ENCODE measurements around the gene ATP6V1G2. TPM values are rescaled to one million over a fixed set of nuclear protein-coding genes. Genes with fewer than 3 reads are reported as not detected.

The ATP6V1G2 gene
- total and polyA plus RNA-seq, 2 experiments from 2014 or later: 2.4 to 2.7 TPM

DNA sequence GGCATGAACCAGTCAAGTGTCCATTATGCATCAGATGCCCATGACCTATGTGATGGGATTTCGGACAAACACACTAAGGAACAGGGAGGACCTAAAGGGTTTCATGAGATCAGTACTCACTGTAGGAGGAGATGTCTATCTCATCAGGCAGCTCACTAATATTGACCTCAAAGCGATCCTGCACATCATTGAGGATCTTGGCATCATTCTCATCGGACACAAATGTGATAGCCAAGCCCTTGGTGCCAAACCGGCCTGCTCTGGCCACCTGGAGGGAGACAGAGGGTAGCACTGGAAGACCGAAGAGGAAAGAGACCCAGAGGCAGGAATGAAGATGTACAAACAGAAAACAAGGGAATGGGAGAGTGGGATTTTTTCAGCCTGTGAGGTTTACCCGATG, 15.7 kb downstream of the ATP6V1G2 start:
- H3K4me3 Mint-ChIP-seq: no peak overlapping the region
- H4K20me1 ChIP-seq (replicated peaks; ENCODE audit: insufficient read depth): peaks cover 41% of the 10 kb centered on the region
- TF ChIP-seq JUNB (IDR thresholded peaks at IDR 0.05; ENCODE audit: unreplicated experiment) (no peak), ZNF462 (CRISPR knock-in tag; IDR thresholded peaks at IDR 0.05) (no peak), EZH2phosphoT487 (IDR thresholded peaks at IDR 0.05; ENCODE audit: unreplicated experiment) (no peak), NANOG (IDR thresholded peaks at IDR 0.05; ENCODE audit: borderline replicate concordance) (no peak), CREB1 (CRISPR knock-in tag; IDR thresholded peaks at IDR 0.05; ENCODE audit: low read depth) (no peak), ETS1 (IDR thresholded peaks at IDR 0.05) (no peak), ZNF331 (CRISPR knock-in tag; IDR thresholded peaks at IDR 0.05; ENCODE audit: low read depth) (no peak), STAT1 (IDR thresholded peaks at IDR 0.05; ENCODE audit: unreplicated experiment) (no peak), REST (IDR thresholded peaks at IDR 0.05; ENCODE audit: unreplicated experiment) (no peak), EZH2 (IDR thresholded peaks at IDR 0.05; ENCODE audit: low read depth, unreplicated experiment) (no peak)
- TF ChIP-seq, protein P1, sequence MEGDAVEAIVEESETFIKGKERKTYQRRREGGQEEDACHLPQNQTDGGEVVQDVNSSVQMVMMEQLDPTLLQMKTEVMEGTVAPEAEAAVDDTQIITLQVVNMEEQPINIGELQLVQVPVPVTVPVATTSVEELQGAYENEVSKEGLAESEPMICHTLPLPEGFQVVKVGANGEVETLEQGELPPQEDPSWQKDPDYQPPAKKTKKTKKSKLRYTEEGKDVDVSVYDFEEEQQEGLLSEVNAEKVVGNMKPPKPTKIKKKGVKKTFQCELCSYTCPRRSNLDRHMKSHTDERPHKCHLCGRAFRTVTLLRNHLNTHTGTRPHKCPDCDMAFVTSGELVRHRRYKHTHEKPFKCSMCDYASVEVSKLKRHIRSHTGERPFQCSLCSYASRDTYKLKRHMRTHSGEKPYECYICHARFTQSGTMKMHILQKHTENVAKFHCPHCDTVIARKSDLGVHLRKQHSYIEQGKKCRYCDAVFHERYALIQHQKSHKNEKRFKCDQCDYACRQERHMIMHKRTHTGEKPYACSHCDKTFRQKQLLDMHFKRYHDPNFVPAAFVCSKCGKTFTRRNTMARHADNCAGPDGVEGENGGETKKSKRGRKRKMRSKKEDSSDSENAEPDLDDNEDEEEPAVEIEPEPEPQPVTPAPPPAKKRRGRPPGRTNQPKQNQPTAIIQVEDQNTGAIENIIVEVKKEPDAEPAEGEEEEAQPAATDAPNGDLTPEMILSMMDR (conservative IDR thresholded peaks at IDR 0.05; ENCODE audit: low read depth in 2 of 2): no peak

More for the DNA sequence above, 15.7 kb downstream of the ATP6V1G2 start:
- Histone ChIP-seq H3K4me1 (ENCODE audit: insufficient read depth) (peaks cover 4% of the 10 kb centered on the region), H3F3A (replicated peaks; ENCODE audit: low read depth) (peaks cover 61% of the 10 kb centered on the region), H3K36me3 (ENCODE audit: insufficient read depth) (peaks cover 59% of the 10 kb centered on the region), H3K27me3 (ENCODE audit: insufficient read depth) (no peaks in the 10 kb centered on the region), H3K4me3 (no peak overlapping the region), H3K79me2 (replicated peaks; ENCODE audit: insufficient read depth) (peaks cover 37% of the 10 kb centered on the region), H3K27ac (ENCODE audit: low read depth) (no peak overlapping the region; the same call in 1 of the 2 replicates), H2AFZ (no peak overlapping the region), H3K4me2 (no peak overlapping the region), H3K9me2 (ENCODE audit: insufficient read depth) (no peaks in the 10 kb centered on the region)
- peaks cover 37% of the 10 kb centered on the region for H3K4me1 Mint-ChIP-seq
- no peaks in the 10 kb centered on the region for H3K9me3 Mint-ChIP-seq
- no peak overlapping the region for H3K27ac Mint-ChIP-seq
- H3K27me3 Mint-ChIP-seq (ENCODE audit: insufficient read depth, low read depth, poor library complexity): peaks cover 13% of the 10 kb centered on the region
- ATAC-seq (no peak), DNase-seq (ENCODE audit: low spot score) (no peak)
- H3K36me3 Mint-ChIP-seq (ENCODE audit: low read depth): peaks cover 71% of the 10 kb centered on the region

Measured in GM23338 (cell line).